Stimulated activated CD8-positive, alpha-beta memory T cell treated with anti-CD3 and anti-CD28 coated beads, Interleukin-7, amount 100 ng/mL, for 1 hour (primary cell): ENCODE results near the gene RAB44.
"Not testable (repeated sequence)": the region's sequence is repeated elsewhere in the genome, so short reads cannot be mapped to it uniquely, and the experiment has no call there.

ENCODE experiments used
- DNase-seq, 2 donors: peaks; one replicate each; pipeline ENCODE4 v3.0.0-alpha.2; 2020; ENCODE audit warnings: low read depth in 2 of 2

RAB44 gene

DNA sequence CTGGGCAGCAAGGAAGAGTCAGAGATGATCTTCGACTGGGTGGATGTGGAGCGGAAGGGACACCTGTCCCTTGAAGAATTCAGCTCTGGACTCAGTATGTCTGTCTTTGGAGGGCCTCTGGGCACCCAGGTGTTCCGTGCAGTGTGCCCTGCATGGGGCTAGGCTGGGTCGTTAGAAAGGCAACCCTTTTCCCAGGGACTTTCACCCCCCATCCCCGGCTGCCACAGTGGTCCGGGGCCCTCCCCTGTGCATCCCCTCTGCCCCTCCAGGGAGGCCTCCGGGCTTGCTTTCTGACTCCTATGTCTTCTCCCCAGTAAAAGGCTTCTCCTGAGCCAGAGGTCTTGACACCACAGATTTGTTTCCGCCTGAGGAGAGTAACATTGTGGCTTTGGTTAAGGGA lies 16.2 kb downstream of the RAB44 start:
- DNase-seq, result no peak

DNA sequence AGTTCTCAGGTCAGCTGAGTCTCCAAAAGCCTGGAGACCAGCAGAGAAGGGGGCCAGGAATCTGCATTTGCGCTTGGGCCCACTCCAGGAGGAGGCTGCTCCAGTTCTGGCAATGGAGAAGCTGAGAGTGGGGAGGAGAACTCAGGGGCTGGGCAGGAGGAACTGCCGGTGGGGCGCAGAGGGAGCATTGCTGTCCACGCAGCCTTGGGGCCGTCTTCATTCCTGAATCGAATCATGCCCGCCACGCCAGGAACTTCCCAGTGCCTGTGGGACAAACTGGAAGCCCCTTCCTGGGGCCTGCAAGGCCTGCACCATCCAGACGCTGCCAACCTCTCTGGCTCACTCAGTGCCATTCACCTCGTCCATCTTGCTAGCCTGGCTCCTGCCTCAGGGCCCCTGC lies 16.9 kb downstream of the RAB44 start:
- no peak for DNase-seq

DNA sequence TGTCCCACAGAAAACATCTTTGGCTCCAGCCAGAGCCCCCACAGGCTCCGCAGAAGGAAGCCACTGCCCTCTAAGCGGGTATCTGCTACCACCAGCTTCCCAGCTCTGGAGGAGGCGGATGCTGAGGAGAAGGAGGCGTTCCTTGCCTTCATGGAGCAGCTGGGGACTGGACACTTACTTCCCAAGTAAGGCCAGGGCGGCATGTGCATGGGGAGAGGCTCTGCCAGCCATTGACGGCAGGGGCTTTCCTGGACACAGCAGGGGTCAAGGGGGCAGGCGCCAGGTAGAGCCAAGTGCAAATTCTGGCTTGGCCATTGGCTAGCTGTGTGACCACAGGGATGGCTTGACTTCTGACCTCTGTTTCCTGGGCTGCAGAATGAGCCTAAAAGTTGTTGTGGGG lies 17.8 kb downstream of the RAB44 start:
- no peak for DNase-seq

DNA sequence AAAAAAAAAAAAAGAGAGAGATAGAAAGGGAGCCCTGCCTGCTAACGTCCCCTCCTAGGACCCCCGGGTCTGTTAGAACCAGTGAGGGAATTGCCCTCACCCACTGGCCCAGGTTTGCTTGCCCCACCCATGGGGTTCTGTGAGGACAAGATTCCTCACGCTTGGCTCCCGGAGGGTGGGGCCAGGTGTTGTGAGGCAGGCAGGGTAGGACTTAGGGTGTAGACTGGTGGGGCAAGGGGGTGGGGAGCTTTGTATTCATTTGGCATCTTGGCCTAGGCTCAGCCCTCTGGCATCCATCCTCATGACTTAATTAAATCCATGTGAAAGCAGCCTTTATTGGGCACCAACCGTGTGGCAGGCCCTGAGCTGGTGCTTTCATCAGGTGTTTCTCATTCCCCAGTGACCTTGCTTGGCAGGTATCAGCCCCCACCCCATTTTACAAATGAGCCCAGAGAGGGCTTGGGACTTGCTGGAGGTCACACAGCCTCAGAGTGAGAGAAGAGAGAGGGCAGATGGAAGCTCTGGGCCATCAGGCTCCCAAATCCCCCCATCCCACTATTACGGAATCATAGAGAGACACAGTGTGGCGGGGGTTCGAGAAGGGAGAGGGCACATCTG lies 19.0 kb downstream of the RAB44 start:
- DNase-seq, result no peak

DNA sequence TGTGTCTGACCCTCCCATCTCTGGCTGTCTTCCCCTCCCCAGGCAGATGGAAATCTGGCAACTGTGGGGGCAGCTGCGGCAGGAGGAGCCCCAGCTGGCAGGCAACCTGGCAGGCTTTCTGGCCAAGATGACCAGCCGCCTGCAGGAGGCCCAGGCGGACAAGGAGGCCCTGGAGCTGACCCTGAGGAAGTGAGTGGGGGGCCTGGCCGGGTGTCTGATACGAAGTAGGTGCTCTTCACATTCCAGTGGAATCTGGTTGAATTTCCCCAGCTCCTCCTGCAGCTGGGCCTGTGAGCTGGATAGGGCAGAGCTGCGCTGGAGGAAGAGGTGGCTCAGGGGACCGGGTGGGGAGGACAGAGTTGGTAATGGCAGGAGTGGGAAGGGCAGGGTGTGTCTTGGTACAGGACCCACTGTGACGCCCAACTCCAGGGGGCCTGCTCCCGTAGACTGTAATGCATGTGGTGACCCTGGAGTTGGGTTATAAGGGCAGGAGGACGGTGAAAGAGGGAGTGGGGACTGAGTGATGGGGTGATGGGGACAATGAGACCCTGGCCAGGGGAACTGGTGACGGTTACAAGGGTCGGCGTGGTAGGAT lies 19.7 kb downstream of the RAB44 start:
- DNase-seq, result no peak

DNA sequence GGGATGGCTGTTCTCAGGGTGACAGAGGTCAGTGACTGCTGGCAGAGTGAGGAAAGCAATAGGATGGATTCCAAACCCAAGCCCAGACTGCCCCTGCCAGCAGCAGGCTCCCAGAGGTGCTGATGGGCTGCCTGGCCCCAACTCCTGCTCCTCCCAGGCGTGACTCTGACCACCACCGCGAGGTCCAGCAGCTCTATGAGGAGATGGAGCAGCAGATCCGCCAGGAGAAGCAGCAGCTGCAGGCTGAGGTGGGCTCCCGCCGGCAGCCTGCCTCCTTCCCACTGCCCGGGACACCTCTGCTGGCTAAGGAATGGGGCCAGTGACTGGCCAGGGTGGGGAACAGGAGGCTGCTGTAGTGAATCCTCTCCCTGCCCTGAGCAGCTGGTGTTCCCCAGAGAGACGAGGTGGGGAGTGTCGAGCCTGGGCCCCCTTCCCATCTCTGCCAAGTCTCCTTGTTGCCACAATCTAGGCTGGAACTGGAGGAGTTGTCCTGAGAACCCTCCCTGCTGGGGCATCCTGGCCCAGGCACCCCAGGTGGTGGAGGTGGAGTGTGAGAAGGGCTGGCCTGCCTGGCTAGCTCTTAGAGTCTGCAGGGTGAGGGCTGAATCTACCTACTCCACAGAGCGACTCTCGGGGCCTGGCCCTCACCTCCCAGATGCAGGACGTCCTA lies 20.4 kb downstream of the RAB44 start:
- no peak for DNase-seq

DNA sequence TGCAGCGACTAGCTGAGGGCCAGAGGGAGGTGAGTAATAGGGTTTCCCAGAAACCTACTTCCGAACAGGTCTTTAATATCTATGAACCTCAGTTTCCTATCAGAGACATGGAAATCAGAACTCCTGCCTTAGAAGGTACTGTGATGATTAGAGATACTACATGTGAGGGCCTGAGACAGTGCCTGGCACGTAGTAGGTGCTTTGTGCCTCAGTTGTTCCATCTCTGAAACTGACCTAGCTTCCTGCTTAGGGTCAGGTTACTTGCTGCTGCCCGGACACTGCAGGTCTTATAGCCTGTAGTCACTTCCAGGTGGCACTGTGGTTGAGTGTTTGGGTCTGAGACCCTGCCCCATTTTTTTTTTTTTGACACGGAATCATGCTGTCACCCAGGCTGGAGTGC lies 20.9 kb downstream of the RAB44 start:
- no peak for DNase-seq

DNA sequence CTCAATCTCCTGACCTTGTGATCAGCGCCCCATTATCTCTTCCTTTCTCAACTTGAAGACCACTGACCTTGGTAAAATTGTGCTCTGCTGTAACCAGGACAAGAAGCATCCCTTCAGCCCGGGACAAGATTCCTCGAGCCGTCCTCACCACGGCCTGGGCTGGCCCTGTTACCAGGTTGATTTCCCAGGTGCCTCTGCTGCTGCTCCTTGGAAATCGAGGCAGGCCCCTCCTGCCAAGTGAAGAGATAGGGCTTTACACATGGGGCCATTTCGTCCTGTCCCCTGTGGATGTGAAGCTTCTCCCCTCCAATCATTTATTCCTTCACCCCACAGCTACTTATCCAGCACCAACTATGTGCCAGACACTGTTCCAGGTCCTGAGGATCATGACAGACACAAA lies 21.5 kb downstream of the RAB44 start:
- no peak for DNase-seq

DNA sequence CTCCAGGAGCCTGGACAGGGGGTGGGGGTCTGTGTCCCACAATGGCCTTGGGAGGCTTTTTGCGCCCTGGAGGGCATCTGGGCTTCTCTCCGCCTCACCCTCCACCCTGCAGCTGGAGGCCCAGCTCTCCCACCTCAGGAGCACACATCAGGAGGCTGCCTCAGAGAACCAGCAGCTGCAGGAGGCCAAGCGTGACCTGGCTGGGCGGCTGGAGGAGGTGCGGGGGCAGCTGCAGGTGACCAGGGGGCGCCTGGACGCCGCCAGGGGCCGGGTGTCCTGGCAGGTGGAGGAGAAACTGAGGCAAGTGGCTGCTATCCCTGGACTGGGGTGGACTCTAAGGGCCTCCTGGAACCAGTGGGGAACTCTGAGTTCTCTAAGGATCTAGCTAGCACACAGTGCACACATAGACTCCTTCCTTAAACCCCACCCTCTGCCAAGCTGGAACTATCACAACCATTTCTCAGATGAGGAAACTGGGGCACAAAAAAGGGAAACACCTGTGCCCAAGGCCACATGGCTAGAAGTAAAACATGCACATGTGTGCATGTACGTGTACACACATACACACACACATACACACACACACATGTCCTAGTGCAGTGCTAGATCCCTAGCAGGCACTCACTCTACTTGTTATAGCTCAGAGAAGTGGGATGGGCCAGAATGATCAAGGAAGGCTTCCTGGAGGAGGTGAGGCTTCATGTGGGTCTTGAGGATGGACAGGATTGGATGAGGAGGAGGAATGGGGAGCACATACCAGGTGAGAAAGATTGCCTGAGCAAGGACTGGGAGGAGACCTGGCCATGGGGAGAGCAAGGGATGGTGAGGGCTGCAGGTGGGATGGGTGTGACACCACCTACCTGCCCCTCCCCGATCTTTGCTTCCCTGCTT lies 22.9 kb downstream of the RAB44 start:
- no peak for DNase-seq

DNA sequence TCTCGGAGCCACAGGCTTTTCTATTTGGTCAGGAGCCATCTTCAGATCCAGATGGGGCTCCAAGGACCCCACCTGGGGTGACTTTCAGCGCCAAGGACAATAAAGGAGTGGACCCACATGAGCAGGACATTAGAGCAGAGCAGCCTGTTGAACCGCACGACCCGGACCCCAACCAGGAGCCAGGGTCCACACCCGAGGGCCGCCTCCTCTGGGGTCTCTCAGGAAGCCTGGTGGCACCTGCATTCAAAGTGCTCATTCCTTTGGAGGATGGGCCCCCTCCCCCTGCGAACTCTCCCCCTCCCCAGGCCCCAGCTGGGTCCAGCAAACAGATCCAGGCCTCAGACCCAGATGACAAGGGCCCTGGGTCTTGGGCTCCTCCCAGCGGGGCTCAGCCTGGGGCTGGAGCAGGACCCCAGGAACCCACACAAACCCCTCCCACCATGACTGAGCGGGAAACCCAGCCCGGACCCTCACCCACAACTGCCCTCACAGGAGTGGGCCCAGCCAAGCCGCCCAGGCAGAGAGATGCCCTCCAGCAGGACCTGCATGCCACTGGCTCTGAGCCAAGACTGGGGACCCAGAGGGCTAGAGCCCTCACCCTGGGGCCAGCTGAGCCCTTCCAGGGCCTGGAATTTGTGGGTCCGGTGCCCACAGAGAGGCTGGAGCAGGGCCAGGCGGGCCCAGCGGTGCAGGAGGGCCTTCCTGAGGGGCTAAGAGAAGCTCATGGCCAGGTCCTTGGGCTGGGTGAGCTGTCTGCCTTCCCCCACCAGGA lies 23.9 kb downstream of the RAB44 start:
- no peak for DNase-seq

DNA sequence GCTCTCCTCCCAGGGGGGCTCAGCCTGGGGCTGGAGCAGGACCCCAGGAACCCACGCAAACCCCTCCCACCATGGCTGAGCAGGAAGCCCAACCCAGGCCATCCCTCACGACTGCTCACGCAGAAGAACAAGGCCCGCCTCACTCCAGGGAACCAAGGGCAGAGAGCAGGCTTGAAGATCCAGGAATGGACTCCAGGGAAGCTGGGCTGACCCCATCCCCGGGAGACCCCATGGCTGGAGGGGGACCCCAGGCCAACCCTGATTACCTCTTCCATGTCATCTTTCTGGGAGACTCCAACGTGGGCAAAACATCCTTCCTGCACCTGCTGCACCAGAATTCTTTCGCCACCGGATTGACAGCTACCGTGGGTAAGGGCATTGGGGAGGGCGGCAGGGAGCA lies 24.7 kb downstream of the RAB44 start:
- no peak for DNase-seq

DNA sequence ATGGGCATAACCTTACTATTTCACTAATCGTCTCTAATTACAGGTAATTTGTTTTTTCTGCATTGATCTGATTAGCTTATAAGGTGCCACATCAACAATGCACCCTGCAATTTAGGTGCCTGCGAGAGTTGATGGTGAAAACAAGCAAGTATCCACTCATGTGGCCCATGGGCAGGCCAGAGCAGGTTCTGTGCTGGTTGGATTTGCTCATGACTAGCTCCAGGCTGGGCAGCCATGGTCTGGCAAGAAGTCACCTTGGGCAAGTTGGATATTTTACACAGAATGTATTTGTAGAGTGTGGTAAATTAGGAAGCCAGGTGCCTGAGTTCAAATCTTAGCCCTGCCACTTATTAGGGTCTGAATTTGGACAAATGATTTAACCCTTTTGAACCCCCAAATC lies 25.3 kb downstream of the RAB44 start:
- DNase-seq, result no peak

DNA sequence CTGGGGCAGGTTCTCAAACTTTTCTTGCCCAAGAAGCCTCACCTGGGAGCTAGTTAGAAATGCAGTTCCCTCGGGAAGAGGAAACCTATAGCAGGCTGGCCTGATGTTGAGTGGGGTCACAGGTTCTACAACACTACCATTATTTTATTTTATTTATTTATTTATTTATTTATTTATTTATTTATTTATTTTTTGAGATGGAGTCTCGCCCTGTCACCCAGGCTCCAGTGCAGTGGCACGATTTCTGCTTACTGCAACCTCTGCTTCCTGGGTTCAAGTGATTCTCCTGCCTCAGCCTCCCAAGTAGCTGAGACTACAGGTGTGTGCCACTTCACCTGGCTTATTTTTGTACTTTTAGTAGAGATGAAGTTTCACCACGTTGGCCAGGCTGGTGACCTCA lies 26.4 kb downstream of the RAB44 start:
- not testable (repeated sequence) for DNase-seq

DNA sequence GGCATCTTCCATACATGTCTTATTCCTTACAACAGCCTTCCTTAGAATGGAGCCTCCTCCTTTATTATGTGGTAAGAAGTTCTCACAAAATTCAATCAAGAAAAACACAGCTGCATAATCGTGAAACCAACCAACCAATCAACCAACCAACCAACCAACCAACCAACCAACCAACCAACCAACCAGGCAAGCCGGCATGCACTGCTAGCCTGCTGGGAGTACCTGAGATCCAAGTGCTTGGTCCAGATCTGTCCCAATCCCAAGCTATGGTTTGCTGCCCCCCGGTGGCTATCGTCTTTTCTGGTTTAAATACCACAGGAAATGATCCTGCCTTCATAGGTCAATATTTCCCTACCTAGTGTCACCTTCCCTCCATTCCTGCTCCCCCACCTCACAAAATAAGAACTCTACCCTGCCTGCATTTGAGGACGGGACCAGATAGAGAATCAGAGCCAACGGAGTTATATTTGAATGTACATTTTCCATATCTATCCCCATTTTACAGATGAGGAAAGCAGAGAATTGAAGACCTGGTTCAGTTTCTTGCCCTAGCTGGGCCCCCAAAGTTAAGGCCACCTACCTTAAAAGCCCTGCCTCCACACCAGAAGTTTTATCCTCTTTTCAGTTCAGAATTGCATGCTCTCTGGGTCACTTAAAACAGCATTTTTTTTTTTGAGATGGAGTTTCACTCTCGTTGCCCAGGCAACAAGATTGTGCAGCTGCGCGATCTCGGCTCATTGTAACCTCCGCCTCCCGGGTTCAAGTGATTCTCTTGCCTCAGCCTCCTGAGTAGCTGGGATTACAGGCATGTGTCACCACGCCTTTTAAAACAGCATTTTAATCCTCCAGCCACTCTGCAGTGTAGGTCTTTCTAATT lies 27.1 kb downstream of the RAB44 start:
- DNase-seq, result peak in 1 of 2 donors; percentile 13

DNA sequence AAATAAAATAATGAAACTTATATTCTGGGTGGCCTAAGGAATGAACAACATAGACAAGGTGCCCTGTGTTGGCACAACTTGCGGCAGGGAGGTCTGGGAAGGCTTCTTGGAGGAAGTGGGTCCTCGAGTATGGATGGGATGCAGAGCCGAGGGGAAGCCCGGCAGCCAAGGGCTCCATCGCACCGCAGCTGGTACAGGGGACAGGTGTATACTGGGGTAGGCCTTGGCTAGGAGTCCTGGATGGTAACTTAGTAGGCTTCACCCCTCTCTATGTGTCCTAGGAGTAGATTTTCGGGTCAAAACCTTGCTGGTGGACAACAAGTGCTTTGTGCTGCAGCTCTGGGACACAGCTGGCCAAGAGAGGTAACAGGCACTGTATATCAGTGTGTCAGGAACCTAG lies 28.0 kb downstream of the RAB44 start:
- DNase-seq, result no peak

DNA sequence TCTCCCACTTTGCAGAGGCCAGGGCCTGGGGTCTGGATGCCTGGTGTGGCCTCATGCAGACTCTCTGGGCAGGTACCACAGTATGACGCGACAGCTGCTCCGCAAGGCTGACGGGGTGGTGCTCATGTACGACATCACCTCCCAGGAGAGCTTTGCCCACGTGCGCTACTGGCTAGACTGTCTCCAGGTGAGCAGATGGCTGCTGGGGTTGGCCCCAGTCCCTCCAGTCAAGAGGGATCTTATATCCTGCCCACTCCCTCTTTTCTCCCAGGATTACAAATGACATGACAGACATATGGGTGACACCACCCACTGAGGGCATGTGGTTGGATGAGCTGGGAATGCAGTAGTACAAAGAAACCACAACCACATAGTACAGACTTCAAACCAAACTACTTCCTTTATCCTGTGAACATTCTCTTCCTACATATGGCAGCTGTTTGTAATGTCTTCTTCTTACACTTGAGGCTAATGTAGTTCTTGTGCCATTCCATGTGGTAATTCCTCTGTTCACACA lies 29.9 kb downstream of the RAB44 start:
- DNase-seq, result no peak

DNA sequence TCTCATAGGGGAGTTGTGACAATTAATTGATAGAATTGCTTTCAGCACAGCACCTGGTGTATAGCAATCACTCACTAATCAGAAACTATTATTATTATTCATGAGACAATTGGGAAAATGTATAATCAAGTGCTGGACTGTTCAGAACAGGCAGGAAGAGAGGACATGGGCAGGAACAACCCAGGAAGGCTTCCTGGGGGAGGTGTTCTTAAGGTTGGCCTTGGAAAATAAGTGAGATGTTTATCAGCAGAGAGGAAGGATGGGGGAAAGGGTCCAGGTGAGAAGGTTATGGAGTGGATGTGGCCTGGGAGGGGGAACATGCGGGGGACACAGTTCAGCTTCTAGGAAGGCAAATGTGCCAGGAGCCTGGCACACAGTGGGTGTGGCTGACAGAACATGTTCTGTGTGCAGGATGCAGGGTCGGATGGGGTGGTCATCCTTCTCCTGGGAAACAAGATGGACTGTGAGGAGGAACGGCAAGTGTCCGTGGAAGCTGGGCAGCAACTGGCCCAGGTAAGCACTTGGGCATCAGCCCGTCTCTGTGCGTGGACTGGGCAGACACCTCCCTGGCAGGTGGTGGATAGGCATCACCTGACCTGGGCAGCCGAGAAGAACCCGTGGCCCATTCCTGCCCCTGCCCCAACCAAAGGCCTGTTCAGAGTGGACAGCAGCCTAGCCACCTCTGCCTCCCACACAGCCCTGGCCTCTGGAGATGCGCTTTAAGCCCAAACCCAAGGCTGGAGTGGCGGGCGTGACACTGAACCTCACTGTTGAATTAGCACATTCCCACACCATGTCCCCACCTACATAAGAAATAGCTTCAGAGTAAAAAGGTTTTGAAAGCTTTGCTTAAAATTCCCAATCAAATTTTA lies 30.9 kb downstream of the RAB44 start:
- no peak for DNase-seq

DNA sequence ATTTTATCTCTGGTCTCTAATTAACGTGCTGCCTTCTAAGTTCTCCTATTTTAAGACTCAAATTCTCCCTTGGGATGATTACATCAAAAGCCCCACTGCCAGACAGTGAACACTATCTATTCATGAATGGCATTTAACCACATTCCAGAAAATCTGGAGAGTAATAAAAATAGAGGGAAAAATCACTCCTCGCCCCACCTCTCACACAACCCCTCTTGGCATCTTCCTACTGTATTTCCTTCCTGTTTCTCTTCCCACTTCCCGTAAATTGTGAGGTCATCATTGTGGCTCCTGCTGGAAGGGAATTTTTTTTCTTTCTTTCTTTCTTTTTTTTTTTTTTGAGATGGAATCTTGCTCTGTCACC lies 31.5 kb downstream of the RAB44 start:
- DNase-seq, result no peak
